HG02943 (cell line): Measurements from ENCODE around the gene IL1R2.
"Not testable (repeated sequence)": the region's sequence is repeated elsewhere in the genome, so short reads cannot be mapped to it uniquely, and the experiment has no call there.

Experiments
- ATAC-seq: cut with Tn5 transposase; IDR thresholded peaks from one replicate; pipeline ENCODE4 v1.9.1; 2021; ENCODE audit warnings: mild to moderate bottlenecking, low read depth, moderate library complexity; ENCODE audit not compliant: unreplicated experiment

Gene IL1R2

DNA sequence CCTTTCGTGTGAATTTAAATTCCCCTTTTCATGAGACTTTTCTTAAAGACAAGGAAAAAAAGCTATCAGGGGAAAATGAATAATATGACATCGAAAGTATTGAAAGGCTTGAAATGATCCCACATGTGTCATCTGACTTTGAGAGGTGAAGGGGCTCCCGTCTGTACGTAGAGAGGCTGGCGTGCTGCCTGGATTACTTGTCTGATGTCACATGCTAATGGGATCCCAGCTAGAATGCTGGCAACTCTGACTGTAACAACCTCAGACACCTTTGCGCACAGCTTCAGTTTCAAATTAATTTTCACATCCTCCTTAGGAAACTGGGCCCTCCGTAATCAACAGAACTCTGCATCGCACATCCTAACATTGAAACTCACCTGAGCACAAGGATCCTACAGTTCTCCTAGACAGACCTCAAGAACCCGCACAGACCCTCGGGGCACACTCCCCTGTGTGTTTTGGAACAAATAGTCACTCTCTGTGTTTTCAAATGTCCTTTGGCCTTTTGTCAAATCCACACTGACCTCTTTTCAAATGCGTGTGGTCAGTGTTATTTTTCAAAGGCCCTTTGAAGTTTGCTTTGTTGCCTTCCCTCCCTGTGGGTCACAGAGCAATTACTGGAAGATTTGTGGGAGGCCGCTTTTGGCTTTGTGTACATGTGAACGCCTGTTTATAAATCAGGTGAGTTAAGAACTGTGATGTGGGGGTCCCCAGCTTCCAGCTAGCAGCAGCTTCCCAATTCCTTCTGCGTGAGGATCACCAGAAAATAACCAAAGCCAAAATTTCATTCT is 65.9 kb downstream of the IL1R2 start:
- no peak for ATAC-seq

DNA sequence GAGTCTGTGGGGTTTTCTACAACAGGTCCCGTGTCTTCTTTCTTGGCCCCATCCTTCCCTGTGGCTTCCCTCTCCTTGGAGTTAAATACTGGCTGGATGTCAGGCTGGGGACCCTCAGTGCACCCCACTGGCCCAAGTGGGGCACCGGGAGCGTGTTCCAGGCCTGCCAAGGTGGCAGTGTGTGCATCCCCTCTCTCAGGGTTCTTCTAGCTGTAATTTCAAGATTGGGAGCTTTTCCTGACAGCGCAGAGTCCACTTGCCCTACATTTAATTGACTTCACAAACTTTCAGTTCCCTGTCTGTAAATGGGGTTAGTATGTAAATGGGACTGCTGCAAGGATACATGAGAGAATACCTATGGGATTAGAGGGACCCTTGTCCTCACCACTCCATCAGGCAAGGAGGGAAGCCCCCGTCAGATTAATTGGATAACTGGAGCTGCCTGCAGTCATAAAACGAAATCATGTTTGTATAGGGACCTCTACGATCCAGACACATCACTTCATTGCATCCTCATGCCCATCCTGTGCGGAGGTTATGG is 66.6 kb downstream of the IL1R2 start:
- ATAC-seq: no peak

DNA sequence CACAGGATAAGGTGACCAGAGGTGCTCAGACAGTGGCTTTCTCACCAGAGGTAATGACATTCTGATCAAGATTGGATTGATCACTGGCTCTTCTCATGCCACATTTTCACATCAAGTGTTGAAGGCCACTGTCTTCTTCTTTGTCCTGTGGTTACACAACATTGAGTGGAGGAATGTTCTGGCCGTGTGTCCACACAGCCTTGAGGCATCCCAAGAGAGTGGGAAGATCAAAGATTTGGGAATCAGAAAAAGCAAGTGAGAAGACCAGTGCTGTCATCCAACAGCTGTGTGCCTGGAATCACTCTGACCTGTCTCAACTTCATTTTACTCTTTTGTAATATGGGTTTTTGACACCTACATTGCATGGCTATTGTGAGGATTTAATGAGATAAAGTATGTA is 67.4 kb downstream of the IL1R2 start:
- no peak for ATAC-seq

DNA sequence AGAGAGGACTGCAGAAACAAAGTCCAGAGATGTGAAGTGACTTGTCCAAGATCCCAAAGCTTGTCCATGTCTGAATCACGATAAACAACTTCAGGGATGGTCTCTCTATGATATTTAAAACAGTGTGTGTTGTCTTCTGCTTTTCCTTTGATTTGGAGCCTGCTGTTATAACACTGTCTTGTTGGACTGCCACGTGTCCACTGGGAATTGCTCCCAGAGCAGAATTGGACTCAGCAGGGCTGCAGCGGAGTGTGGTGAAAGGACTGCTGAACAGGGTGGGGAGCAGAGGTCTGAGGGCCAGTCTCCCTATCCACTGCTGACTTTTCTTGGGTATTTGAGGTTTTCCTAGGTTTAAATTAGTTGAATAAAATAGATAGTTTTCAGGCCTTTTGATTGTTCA is 68.3 kb downstream of the IL1R2 start:
- ATAC-seq: no peak

DNA sequence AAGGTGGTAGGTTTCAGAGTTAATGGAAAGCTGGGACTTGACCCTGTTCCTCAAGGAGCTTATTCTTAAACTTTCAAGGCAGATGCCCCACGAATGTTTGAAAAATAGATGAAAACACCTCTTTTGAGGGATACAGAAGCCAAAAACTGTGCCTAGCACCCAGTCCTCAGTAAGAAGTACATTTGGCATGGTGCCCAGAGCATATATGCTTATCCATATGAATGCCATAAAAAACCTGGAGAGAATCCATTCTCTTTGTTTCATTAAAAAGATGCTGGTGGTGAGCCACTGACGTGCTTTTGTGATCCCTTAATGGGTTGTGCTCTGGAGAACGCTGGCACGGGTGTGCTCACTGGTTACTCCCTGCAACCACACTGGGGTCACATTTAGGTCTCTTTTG is 69.0 kb downstream of the IL1R2 start:
- no peak for ATAC-seq

DNA sequence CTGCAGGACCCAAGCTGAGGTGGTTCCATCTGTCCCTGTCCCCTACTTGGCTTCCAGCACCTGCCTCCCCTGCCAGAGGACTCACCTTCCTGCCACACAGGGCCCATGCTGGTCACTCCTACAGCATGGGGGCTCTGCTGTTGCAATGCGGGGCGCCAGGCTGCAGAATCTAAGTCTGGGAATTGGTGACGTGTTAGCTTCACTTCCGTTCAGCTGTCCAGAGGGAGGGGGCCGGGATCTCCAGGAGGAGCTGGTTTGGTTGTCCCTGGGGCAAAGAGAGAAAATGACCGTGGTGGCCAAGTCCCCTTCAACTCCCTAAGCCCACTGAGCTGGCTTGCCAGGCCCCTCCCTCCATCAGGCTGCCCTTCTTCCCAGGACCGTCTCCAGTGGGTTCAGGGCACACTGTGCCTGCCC is 69.5 kb downstream of the IL1R2 start:
- no peak for ATAC-seq

DNA sequence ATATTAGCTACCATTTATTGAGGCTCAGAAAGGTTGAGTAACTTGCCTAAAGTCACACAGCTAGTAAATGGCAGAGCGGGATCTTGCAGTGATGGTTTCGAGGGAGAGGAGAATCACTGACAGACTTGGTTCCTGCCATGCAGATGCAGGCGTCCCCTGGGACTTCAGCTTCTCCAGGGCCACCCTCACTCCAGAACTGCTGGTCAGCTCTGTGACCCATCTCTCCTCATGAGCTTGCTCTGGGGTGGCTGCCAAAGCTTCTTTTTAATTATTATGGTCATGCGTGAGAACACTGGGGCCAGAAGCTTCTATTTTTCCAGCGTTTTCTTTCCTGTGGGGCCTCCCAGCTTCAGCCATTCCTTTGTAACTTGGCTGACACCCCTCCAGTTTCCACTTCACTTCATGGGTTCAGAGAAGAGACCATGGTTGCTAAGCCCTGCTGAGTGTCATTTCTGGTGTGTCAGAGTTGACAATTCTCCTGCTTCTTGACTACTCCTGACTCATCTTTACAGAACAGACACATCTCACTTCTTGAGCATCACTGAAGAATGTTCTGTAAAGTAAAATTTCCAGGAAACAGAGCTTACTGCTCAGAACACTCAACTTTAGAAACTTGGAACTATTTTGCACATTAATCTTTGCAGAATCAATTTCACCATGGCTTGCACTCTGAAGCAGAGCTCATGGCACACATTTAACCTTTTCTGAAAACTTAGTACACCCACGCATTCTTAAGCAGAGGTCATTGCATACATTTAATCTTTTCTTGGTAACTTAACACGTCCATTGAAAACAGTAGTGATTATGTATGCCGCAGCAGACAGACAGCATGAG is 70.4 kb downstream of the IL1R2 start:
- ATAC-seq: no peak

DNA sequence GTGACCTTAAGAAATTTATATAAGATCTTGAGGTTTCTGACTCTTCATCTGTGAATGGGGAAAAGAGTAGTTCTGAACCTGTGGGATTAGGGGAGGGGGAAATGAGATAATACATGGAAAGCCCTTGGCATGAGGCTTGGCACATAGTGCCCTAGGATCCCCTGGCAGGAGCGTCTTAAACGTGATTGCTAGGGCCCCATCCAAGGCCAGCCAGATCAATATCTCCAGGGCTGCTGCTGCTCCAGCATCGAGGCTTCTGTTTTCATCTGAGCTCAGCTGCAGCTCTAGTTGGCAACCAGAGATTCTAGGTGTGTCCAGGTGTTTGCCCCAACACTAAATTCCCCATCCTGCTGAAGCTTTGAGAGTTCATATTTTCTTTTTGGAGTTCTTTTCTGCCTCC is 71.0 kb downstream of the IL1R2 start:
- no peak for ATAC-seq

DNA sequence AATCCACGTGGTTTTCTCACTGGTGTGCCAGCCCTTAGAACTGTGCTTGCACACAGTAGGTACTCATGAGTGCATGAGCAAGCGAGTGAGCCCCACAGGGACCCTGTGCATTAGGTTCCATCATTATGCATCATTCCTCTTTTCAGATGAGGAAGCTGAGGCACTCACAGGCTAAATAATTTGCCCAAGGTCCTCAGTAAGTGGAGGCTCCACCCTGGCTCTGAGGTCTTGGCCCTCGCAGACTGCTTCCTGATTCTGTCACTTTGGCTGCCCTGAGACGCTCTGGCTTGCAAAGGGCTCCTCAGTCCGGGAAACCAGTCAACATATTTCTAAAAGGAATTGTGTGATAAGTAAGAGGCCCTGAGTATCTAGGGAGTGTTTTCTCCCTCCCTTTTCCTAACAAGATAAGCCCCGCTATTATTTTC is 71.7 kb downstream of the IL1R2 start:
- no peak for ATAC-seq

DNA sequence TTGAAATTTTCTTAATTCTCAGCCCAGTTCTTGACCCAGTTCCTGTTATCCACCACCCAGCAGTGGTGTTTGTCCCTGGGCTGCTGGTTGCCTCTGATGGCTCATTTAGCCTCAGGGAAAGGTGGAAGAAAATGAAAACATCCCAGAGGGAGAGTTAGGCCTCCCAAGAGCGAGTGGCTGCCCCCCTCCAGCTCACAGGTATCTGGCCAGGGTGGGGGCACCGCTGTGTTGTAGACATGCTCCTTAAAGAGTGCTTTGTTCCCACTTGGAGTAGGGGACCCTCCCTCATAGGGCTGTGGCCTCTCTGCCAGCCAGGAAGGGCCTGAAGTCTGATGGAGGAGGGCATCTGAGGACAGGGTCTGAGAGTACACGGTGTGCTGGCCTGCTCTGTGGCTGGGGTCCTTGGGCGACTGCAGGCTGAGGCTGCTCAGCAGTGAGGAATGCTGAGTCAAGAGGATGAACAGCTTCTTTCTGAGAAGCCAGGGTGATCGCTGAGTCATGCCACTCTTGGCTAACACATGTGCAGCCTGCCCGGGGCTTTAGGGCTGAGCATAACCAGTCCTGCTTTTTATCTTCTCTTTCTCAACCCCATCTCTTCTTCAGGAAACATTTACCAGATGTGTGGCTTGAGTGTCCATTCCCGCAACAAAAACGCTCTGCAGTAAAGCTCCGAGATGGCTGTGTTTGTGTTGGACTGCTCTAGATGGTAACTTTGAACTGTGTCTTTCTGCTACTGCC is 72.3 kb downstream of the IL1R2 start:
- no peak for ATAC-seq

DNA sequence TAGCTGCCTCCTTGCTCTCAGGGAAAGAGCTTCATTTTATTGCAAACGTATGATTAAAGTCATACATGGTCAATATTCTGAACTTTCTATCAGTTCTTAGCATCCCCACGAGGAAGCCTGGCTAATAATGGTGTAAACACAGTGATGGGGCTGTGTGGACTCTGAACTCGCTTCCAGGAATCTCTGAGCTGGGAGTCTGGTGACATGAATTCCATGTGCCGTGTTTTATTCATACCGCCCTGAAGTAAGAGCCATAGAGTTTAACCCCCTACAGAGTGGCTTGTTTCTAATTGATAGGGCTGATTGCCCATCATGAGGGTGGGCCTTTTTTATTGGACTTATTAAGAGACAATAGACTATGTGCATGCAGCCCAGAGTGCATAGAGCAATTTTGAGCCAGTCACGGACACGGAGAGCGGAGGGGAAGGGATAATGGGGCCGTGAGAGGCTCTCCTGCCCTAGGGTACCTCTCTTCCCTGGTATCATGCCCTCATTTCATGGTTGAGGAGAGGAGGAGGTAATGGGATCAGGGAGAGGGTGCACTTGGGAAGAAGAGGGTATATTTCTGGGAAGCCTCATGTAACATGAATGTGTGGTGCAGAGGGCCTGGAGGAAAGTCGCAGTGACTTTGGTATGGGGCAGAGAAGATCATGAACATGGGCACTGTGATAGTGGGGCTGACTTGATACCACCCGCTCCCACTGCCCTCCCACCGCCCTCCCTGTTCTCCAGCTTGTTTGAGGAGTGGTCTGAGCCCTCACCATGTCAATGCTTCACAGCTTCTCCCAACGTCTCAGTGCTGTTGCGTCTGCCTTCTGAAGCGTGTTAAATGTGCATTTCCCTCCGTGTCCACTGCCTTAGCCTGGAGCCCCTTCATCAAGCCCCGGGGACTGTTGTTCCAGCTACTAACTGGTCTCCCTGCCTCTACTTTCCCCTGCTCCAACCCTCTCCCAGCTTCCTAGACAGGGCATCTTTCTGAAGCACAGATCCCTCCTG is 73.2 kb downstream of the IL1R2 start:
- no peak for ATAC-seq

DNA sequence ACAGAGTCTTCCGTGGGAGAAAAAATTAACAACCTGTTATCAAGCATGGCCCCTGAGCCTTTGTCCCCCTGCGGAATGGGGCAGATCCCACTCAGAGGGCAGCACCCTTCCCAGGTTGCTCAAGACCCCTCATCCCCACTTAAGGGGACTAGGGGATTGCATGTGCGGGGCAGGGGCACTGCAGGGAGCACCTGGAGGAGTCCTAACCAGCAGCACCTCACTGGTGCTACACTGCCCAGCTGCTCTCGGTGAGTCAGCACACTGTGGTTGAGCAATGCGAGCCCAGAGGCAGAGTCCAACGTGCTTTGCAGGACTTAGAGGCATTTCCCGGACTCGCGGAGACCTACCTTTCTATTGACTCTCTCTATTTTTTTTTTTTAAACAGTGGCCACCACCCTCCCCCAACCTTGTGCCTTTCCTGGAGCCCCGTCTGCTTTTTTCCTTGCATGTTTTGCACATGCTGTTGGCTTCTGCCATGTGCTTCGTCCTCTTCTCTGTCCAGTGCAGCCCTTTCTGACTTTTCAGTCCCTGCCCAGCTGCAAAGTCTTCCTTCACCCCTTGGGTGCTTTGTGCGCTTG is 74.0 kb downstream of the IL1R2 start:
- no peak for ATAC-seq

DNA sequence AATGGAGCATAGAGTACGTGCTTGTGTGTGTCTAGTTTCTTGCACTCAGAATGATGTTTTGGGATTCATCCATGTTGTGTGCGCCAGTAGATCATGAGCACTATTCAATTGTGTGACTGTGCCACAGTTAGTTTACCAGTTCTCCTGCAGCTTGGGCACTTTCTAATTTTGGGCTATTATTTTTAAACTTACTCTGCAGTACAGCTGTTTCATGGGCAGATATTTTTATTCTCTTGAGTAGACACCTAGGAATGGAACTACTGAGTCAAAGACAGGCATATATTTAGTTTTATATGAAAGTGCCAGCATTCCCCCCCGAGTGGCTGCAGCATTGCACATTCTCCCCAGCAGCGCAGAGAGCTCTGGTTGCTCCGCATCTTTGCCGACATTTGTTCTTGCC is 74.8 kb downstream of the IL1R2 start:
- ATAC-seq: no peak

DNA sequence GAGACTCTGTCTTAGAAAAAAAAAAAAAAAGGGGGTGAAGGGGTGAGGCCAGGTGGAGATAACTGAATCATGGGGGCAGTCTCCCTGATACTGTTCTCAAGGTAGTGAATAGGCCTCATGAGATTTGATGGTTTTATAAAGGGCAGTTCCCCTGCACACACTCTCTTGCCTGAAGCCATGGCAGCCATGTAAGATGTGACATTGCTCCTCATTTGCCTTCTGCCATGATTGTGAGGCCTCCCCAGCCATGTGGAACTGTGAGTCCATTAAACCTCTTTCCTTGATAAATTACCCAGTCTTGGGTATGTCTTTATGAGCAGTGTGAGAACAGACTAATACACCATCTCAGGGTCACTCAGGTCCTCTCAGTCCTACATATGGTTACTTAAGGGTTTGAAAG is 76.4 kb downstream of the IL1R2 start:
- ATAC-seq: not testable (repeated sequence)

DNA sequence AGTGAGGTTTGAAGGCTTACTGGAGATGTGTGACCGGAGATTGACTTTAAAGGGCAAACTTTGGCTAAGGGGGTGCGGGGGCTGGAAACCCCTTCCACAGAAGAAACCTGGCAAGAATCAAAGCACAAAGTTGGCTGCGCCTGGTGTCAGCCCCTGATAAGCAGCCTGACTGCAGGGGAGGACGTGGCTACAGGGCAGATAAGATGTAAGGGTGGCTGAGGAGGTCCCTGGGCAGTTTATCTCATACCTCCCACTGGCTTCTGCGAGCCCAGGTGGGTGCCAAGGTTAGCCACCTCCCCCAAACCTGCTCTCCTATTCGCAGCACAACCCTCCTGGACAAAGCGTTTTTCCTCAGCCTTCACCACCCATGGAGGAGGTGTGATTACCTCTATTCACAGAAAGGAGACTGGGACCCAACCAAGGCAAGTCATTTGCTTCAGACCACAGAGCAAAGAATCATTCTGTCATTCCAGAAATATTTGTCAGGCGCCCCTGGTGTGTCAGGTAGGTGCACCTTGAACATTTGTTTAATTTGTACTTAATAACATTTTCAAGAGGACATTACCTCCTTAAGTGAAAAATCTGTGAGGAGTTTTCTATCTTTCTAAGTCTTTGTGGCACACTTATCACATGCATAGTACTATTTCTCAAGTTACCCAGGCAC is 77.7 kb downstream of the IL1R2 start:
- no peak for ATAC-seq

DNA sequence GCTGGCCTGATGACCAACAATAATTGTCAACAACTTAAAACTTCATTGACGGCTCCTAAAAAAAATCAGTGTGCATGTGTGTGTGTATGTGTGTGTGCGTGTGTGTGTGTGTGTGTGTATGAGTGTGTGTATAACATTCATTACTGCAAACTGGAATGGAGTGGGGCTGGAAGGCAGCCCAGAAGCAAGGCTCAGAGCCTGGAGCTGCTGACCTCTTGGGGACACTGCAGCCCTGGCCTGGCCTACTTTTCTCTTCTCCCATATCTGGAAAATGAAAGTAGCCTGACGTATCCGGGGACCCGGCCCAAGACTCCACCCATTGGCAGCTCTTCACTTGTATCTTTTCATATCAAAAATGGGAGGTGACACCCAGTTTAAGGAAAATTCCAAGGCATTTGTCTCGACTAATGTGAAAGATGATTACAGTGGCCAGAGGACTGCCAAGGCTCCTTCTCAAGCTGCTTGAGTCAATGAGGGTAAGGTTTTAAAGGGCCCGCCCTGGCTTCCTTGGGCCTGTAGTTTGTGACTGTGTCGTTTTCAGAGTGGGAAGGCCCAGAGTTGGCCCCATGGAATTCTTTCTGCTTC is 78.4 kb downstream of the IL1R2 start:
- ATAC-seq: no peak

DNA sequence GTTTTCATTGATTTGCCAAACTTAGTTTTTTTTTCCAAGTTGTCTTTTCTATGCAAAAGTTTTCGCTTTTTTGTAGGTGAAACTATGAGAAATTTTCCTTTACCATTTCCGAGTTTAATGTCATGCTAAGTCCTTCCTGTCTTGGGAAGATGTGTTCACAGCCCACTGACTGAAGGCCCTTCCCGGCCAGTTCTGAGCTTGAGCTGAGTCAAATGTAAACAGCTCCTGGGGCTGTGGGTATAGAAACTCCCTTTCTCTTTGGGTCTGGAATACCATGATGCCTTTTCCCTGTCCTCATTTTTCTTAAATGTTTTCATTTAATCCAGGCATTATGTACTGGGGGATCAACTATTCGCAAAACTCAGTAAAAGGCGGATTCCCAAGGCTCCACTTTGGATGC is 81.0 kb downstream of the IL1R2 start:
- ATAC-seq: no peak

DNA sequence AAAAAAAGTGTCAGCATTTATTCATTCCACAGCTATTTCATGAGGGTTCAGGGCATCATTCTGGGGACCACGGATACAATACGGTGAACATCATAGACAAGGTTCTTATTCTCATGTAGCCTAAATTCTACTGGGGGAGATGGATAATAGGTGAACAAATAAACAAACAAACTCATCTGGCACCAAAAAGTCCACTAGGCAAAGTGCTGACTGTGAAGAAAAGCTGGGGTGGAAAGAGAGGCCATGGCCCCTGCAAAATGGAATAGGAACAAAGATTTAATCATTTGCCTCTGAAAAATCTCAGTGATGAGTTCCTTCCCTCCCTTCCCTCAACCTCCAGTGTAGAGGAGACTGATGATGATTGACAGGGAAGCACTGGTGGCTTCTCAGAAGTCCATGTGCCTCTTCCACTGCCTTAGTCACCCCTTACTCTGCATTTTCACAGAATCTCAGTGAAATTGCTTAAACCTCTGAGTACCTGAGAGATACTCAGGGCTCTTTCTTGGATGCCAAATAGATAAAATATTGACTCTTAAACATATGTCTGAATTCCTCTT is 81.5 kb downstream of the IL1R2 start:
- ATAC-seq: no peak
